Nephron progenitor cell (in vitro differentiated cells): Measurements from ENCODE around the gene CARNS1.
A peak's percentile ranks its signal among the peaks of the same experiment; 100 is the strongest.

Experiments
- DNase-seq: peaks from one replicate; pipeline ENCODE4 v3.0.0; 2021
- H3K27ac Mint-ChIP-seq: 2 replicates; pipeline ENCODE4 v1.8.0; 2021; ENCODE audit warnings: mild to moderate bottlenecking, moderate library complexity, mixed read lengths
- H3K27me3 Mint-ChIP-seq: 2 replicates; pipeline ENCODE4 v1.8.0; 2021; ENCODE audit warnings: mild to moderate bottlenecking, low read depth, mixed read lengths; ENCODE audit not compliant: poor library complexity
- H3K36me3 Mint-ChIP-seq: 2 replicates; pipeline ENCODE4 v1.8.0; 2021; ENCODE audit warnings: low read depth, mixed read lengths
- H3K4me1 Mint-ChIP-seq: 2 replicates; pipeline ENCODE4 v1.8.0; 2021; ENCODE audit warnings: mixed read lengths
- H3K4me3 Mint-ChIP-seq: 2 replicates; pipeline ENCODE4 v1.8.0; 2021; ENCODE audit warnings: mild to moderate bottlenecking, moderate library complexity, mixed read lengths
- H3K9me3 Mint-ChIP-seq: 2 replicates; pipeline ENCODE4 v1.8.0; 2021; ENCODE audit warnings: mild to moderate bottlenecking, moderate library complexity, mixed read lengths
- TF ChIP-seq, protein P1 (sequence below): fragments of 200-600 bp; sonication (generic); IDR thresholded peaks from 2 replicates; pipeline ENCODE4 v1.5.0; 2021; ENCODE audit warnings: antibody characterized with exemption

CARNS1 gene

DNA sequence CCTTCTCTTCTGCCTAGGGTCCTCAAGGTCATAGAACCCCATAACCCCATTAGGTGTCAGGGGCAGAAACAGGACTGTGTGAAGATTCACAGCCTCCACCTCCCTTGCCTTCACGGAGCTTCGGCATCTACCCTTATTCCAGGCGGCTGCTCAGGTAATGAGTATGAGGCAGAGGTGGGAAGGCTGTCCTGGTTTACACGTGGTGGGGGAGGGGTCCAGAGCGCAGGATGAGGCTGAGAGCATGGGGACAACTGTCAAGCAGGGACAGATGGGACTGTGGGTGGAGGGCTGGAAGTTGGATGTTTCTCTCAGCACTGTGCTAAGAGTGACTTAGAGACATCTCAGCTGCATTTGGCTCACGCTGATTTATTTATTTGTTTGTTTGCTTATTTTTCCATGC is 28.0 kb upstream of the CARNS1 start:
- Mint-ChIP-seq H3K4me1 (peaks cover 39% of the 10 kb centered on the region), H3K9me3 (no peaks in the 10 kb centered on the region), H3K36me3 (no peaks in the 10 kb centered on the region), H3K4me3 (no peak overlapping the region), H3K27me3 (peaks cover 23% of the 10 kb centered on the region), H3K27ac (no peak overlapping the region)
- no peak for DNase-seq
- TF ChIP-seq, protein P1, sequence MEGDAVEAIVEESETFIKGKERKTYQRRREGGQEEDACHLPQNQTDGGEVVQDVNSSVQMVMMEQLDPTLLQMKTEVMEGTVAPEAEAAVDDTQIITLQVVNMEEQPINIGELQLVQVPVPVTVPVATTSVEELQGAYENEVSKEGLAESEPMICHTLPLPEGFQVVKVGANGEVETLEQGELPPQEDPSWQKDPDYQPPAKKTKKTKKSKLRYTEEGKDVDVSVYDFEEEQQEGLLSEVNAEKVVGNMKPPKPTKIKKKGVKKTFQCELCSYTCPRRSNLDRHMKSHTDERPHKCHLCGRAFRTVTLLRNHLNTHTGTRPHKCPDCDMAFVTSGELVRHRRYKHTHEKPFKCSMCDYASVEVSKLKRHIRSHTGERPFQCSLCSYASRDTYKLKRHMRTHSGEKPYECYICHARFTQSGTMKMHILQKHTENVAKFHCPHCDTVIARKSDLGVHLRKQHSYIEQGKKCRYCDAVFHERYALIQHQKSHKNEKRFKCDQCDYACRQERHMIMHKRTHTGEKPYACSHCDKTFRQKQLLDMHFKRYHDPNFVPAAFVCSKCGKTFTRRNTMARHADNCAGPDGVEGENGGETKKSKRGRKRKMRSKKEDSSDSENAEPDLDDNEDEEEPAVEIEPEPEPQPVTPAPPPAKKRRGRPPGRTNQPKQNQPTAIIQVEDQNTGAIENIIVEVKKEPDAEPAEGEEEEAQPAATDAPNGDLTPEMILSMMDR = no peak

DNA sequence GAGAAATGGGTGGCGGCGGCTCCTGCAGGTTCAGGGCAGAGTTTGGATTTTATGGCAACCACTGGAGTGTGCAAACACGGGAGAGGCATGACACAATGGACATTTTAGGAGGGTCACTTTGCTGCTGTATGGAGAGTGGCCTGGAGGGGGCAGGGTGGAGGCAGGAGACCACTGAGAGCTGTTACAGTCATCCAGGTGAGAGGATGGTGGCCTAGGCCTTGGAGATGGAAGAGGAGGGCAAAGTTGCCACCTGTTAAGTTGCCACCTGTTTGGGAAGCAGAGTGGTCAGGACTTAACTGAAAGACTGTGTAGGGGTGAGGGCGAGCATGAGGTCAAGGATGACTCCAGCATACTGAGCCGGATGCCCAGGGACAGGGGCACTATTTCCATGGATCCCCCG is 26.0 kb upstream of the CARNS1 start:
- peak; percentile 74 for DNase-seq
- Mint-ChIP-seq H3K4me1 (peaks cover 47% of the 10 kb centered on the region), H3K27me3 (peaks cover 21% of the 10 kb centered on the region), H3K27ac (peak overlapping the region; percentile 79), H3K9me3 (no peaks in the 10 kb centered on the region), H3K36me3 (peaks cover 5% of the 10 kb centered on the region), H3K4me3 (peak overlapping the region; percentile 77)
- TF ChIP-seq, protein P1 = peak; percentile 60

DNA sequence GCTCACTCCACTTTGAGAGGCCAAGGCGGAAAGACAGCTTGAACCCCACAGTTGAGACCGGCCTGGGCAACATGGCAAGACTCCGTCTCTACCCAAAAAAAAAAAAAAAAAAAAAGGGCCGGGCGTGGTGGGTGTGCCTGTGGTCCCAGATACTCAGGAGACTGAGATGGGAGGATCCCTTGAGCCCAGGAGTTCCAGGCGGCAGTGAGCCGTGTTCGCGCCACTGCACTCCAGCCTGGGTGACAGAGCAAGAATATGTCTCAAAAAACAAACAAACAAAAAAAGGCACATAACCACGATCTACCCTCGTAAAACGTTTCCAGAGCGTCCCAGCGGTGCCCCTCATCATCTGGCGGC is 24.6 kb upstream of the CARNS1 start:
- Mint-ChIP-seq H3K27me3 (peaks cover 6% of the 10 kb centered on the region), H3K36me3 (peaks cover 5% of the 10 kb centered on the region), H3K9me3 (no peaks in the 10 kb centered on the region), H3K4me1 (peaks cover 47% of the 10 kb centered on the region), H3K27ac (peak overlapping the region; percentile 96), H3K4me3 (peak overlapping the region; percentile 86)
- DNase-seq = no peak
- TF ChIP-seq, protein P1 = no peak

DNA sequence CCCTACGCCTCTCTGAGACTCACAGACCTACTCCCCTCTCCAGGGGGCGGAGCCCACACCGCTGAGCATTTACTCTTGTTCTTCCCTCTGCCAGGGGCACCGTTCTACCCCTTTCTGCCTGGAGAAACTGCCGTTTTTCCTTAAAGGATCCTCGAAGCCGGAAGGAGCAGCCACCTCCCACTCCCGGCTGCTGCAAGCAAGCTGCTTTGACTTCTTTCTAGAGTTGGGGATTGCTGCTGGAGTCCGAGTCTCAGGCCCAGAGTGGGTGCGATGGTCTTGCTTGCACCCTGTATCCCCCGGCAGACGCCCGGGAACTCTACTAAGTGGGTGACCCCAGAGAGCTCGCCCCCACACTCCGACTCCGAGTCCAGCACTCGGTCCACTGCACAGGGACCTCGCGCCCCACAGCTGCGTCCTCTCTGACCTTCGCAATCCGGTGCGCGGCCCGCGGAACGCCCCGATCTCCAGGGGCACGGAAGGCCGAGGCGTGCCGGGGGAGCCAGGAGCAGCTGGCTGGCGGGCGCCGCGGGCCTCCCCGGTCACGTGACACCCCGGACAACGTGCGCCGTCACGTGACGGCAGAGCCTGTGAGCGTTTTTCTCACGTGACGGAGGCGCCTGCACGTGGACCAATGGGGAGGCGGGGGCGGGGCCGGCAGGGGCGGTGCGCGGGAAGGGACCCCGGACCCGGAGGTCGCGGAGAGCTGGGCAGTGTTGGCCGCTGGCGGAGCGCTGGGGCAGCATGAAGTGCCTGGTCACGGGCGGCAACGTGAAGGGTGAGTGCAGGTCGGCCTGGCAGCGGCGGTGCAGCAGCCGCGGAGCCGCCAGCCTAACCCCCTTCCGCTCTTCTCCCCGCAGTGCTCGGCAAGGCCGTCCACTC is 23.9 kb upstream of the CARNS1 start, which contains the start of gene RAD9A:
TSS of gene RAD9A (plus strand) at position 683 of the 879 bp plus-strand sequence. CDS start at position 742, 59 bp downstream.
- H3K36me3 Mint-ChIP-seq = peaks cover 9% of the 10 kb centered on the region
- peak; percentile 96 for DNase-seq

DNA sequence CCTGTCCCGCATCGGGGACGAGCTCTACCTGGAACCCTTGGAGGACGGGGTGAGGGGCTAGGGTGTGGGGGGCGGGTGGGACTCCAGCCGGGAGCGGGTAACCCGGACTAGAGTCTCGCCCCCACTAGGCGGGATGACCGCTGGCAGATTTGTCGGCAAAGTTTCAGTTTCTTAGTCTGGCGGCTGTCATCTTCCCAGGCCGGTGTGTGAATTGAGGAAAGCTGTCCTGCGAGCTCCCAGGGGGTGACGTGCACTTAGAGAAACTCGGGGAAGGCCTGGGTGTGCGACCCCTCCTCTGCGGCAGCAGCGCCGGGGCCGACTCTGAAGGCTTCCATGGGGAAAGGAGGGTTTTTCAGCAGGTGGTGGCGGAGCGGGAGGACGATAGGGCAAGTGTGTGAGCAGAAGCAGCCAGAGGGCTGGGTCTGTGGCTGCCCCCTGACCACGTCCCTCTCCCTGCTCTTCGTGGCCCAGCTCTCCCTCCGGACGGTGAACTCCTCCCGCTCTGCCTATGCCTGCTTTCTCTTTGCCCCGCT is 23.2 kb upstream of the CARNS1 start:
- Mint-ChIP-seq H3K27me3 (peaks cover 4% of the 10 kb centered on the region), H3K4me1 (peaks cover 54% of the 10 kb centered on the region), H3K4me3 (peak overlapping the region; percentile 86), H3K9me3 (no peaks in the 10 kb centered on the region), H3K27ac (no peak overlapping the region), H3K36me3 (peaks cover 13% of the 10 kb centered on the region)
- DNase-seq = peak; percentile 30
- TF ChIP-seq, protein P1 = no peak

More for the DNA sequence above, 23.9 kb upstream of the CARNS1 start, which contains the start of gene RAD9A:
- Mint-ChIP-seq H3K4me3 (peak within 1 kb of the TSS; percentile 86), H3K27me3 (peaks cover 4% of the 10 kb centered on the region), H3K4me1 (peaks cover 52% of the 10 kb centered on the region), H3K9me3 (no peaks in the 10 kb centered on the region), H3K27ac (peak within 1 kb of the TSS; percentile 96)
- TF ChIP-seq, protein P1 = no peak
